Right lung (tissue), 5 donors: ENCODE results near the gene SPTB. TPM values are rescaled to one million over a fixed set of nuclear protein-coding genes. Genes with fewer than 3 reads are reported as not detected.

Source experiments
- polyA plus RNA-seq, 5 donors: library from polyadenylated mRNA; unstranded; fragments of 120-200 nt; gene quantifications; one replicate each; pipeline versions ENCODE4 v1.2.1 to v1.2.3, GENCODE V29; 2013; ENCODE audit warnings: inconsistent platforms in 1 of 5, low replicate concordance in 1 of 5; ENCODE audit not compliant: insufficient read length in 5 of 5, insufficient read depth in 1 of 5

Gene SPTB
- polyA plus RNA-seq, 5 donors, result 2.7 to 8.0 (median 4.3) TPM

Other genes with a start within 250 kb of the SPTB start
- gene PLEKHG3, start 175.5 kb downstream of the SPTB start, polyA plus RNA-seq, result 10 to 100 TPM; 49.0 to 64.8 (median 59.4) TPM
- 10 to 100 TPM; 45.4 to 64.2 (median 56.8) TPM for gene CHURC1, start 34.5 kb upstream of the SPTB start, polyA plus RNA-seq
- 1 to 10 TPM in 1 of 5 donors, under 1 TPM in 4; 0.55 to 1.2 (median 0.72) TPM for gene GPX2, start 62.8 kb upstream of the SPTB start, polyA plus RNA-seq
- gene RAB15, start 92.4 kb upstream of the SPTB start, polyA plus RNA-seq, result 10 to 100 TPM; 27.7 to 32.9 (median 31.8) TPM
- 10 to 100 TPM; 24.4 to 32.6 (median 30.9) TPM for gene FNTB, start 107.0 kb upstream of the SPTB start, polyA plus RNA-seq
- 10 to 100 TPM; 57.1 to 67.7 (median 58.8) TPM for gene MAX, start 222.6 kb upstream of the SPTB start, polyA plus RNA-seq